AG04450 (cell line): Measurements from ENCODE around the gene PRAC1. TPM values are rescaled to one million over a fixed set of nuclear protein-coding genes. Genes with fewer than 3 reads are reported as not detected.
"Not testable (repeated sequence)": the region's sequence is repeated elsewhere in the genome, so short reads cannot be mapped to it uniquely, and the experiment has no call there.

Experiments used
- CTCF ChIA-PET: fragments of 300-600, 350-600 bp; formaldehyde crosslinking; extraction: SDS; loops from one replicate; lab custom pipeline; 2022; ENCODE audit warnings: antibody characterized with exemption, inconsistent platforms; lab: Charles Lee
- POLR2A ChIA-PET: fragments of 350-600 bp; formaldehyde crosslinking; extraction: SDS; loops from one replicate; lab custom pipeline; 2021; ENCODE audit warnings: antibody characterized with exemption, inconsistent platforms; lab: Yijun Ruan, JAX
- DNase-seq: peaks from one replicate; pipeline ENCODE4 v3.0.0-alpha.2; 2011; ENCODE audit warnings: low read depth, low spot score
- H3K27ac ChIP-seq: one replicate; pipeline ENCODE4 v1.5.1; 2012; ENCODE audit warnings: low read depth, low read length, control low read depth
- H3K27me3 ChIP-seq: one replicate; pipeline ENCODE4 v1.6.0; 2012; ENCODE audit warnings: low read length; ENCODE audit not compliant: control insufficient read depth, insufficient read depth
- H3K4me3 ChIP-seq: 2 replicates; pipeline ENCODE4 v1.5.1; 2011; ENCODE audit warnings: mild to moderate bottlenecking, low read depth, low read length, control low read depth
- H3K9me3 ChIP-seq: 2 replicates; pipeline ENCODE4 v1.5.1; 2012; ENCODE audit warnings: low read length; ENCODE audit not compliant: control insufficient read depth, insufficient read depth
- polyA plus RNA-seq: library from polyadenylated mRNA; depleted of rRNA; stranded (reverse); fragments of >200 nt; gene quantifications from 2 replicates; pipeline ENCODE4 v1.2.3, GENCODE V29; 2011
- TF ChIP-seq, protein P1 (sequence below): IDR thresholded peaks from 2 replicates; pipeline ENCODE4 v1.5.1; 2011; ENCODE audit warnings: low read depth, low read length, control low read depth, inconsistent platforms

The PRAC1 gene
- polyA plus RNA-seq, 1 experiment, result not detected

DNA sequence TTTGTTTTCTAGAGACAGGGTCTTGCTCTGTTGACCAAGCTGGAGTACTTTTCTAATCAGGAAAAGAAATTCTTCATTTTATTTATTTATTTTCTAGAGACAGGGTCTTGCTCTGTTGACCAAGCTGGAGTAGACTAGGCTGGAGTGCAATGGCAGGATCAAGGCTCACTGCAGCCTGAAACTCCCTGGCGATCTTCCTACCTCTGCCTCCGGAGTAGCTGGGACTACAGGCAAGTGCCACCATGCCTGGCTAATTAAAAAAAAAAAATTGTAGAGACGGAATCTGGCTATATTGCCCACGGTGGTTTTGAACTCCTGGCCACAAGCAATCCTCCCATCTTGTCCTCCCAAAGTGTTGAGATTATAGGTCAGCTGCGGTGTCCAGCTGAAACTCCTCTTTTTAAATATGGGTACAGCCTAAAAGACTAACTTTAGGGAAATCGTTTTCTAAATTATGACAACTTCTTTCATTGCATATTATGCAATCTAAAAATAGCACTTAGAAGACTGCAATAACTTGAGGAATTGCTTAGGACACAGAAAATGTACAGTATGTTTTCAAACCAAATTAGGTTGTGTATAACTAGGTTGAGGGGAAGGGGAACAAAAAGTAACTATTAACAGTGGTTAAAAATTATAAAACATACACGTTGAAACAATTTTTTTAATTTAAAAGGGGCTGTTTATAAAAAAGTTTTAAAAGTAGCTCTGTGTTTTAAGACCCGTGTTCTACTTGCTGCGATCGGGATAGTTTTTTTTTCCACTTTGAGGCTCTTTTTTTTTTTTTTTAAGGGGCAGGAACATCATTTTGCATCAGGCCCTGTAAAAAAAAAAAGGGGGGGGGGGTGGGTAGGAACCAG, 4.7 kb downstream of the PRAC1 start:
- Histone ChIP-seq H3K27me3 (peaks cover 75% of the 10 kb centered on the region), H3K4me3 (no peak overlapping the region), H3K27ac (no peak overlapping the region), H3K9me3 (peaks cover 9% of the 10 kb centered on the region)
- POLR2A ChIA-PET, result no interaction called here
- TF ChIP-seq, protein P1, sequence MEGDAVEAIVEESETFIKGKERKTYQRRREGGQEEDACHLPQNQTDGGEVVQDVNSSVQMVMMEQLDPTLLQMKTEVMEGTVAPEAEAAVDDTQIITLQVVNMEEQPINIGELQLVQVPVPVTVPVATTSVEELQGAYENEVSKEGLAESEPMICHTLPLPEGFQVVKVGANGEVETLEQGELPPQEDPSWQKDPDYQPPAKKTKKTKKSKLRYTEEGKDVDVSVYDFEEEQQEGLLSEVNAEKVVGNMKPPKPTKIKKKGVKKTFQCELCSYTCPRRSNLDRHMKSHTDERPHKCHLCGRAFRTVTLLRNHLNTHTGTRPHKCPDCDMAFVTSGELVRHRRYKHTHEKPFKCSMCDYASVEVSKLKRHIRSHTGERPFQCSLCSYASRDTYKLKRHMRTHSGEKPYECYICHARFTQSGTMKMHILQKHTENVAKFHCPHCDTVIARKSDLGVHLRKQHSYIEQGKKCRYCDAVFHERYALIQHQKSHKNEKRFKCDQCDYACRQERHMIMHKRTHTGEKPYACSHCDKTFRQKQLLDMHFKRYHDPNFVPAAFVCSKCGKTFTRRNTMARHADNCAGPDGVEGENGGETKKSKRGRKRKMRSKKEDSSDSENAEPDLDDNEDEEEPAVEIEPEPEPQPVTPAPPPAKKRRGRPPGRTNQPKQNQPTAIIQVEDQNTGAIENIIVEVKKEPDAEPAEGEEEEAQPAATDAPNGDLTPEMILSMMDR, result no peak
- CTCF ChIA-PET, result interaction anchor here (0.7 to 3.7 kb wide), 6 partner anchors 9 to 167 kb away, joined by 3 to 22 read pairs (median 4); no protein-coding TSS in a partner anchor
- no peak for DNase-seq

DNA sequence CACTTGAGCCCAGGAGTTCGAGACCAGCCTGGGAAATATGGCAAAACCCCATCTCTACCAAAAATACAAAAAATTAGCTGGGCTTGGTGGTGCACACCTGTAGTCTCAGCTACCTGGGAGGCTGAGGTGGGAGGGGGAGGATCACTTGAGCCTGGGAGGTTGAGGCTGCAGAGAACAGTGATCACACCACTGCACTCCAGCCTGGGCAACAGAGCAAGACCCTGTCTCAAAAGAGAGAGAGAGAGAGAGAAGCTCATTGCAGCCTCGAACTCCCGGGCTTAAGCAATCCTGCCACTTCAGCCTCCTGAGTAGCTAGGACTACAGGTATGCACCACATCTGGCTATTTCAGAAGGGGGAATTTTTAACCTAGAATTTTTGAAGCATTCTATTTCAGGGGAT, 5.8 kb downstream of the PRAC1 start:
- DNase-seq, POLR2A ChIA-PET, H3K27ac ChIP-seq, H3K9me3 ChIP-seq, H3K4me3 ChIP-seq: not testable (repeated sequence)
- CTCF ChIA-PET, result interaction anchor here (0.7 to 3.7 kb wide), 4 partner anchors 74 to 168 kb away, joined by 3 to 22 read pairs (median 3); no protein-coding TSS in a partner anchor
- H3K27me3 ChIP-seq, result peaks cover 71% of the 10 kb centered on the region

DNA sequence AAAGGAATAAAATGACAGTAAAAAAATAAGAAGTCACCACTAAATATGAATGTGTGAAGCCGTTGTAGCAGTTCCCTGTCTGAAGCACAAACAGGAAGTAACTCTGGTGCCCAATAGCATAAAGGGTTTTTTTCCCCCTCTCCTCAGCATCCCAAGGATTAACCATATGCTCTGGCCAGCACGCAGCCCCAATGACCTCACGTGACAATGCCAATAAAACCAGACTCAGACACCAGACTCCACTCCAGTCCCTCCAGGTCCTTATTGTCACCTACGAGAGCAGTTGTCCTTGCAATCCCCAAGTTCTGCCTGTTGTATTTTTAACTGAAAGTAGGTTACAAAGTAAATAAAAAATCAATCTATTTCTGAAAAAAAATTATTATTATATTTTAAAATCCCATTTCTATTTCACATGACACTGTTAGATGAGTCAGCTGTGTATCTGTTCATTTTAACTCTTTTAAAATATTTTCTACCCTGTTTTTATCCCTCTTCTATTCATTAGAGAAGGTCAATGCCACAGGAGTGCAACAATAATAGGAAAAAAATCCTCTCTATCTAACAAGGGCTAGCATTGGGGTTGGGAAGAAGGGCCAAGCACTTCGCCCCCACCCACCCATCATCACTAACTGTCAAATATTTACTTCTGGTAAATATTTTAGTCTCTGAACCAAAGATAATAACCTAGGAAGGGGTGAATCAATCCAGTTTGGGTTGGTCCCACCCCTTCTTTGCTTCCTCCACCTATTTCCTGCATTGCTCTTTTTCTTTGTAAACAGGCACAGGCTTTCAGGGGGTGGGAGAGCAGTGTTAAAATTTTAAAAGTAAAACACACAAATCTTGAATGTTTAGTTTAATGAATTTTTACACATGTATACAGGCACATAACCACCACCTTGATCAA, 6.6 kb downstream of the PRAC1 start:
- Histone ChIP-seq H3K4me3 (no peak overlapping the region), H3K9me3 (peaks cover 9% of the 10 kb centered on the region), H3K27me3 (peaks cover 66% of the 10 kb centered on the region), H3K27ac (no peak overlapping the region)
- TF ChIP-seq, protein P1, result no peak
- ChIA-PET CTCF (interaction anchor here (1.7 kb wide), 1 partner anchor 8 kb away, joined by 4 read pairs; no protein-coding TSS in a partner anchor), POLR2A (interaction anchor here (0.5 kb wide), 1 partner anchor 106 kb away, joined by 3 read pairs; no protein-coding TSS in a partner anchor)
- no peak for DNase-seq

DNA sequence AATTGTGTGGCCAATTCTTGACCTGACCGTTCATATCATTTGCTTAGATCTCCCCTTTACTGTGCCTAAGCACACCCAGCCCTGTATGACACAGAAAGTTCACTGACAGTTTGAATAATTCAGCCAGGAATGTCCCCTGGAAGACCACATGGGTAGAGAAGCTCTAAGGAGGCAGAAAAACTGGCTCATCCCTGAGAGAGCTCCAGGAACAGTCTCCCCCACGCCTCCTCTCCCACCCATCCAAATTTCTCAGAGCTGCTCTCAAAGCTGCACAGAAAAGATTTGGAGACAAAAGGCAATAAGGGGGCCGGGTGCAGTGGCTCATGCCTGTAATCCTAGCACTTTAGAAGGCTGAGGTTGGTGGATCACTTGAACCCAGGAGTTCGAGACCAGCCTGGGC, 11.2 kb downstream of the PRAC1 start:
- Histone ChIP-seq H3K27me3 (peaks cover 37% of the 10 kb centered on the region), H3K9me3 (no peaks in the 10 kb centered on the region), H3K4me3 (no peak overlapping the region), H3K27ac (no peak overlapping the region)
- DNase-seq, result no peak
- TF ChIP-seq, protein P1, result no peak
- ChIA-PET CTCF (no interaction called here), POLR2A (no interaction called here)
